Hepatocyte (in vitro differentiated cells): ENCODE results near the gene GHRL. TPM values are rescaled to one million over a fixed set of nuclear protein-coding genes. Genes with fewer than 3 reads are reported as not detected.

Experiments used
- DNase-seq: peaks from one replicate; pipeline ENCODE4 v3.0.0-alpha.2; 2016; ENCODE audit warnings: low spot score
- H2AFZ ChIP-seq: fragments of 200-600 bp; sonication (generic); 2 replicates; pipeline ENCODE4 v1.6.0; 2016; ENCODE audit warnings: antibody characterized with exemption, mild to moderate bottlenecking
- H3K27ac ChIP-seq: fragments of 200-600 bp; sonication (generic); 2 replicates; pipeline ENCODE4 v1.5.1; 2016; ENCODE audit warnings: mild to moderate bottlenecking
- H3K27me3 ChIP-seq: fragments of 200-600 bp; sonication (generic); 2 replicates; pipeline ENCODE4 v1.6.1; 2016
- H3K36me3 ChIP-seq: fragments of 200-600 bp; sonication (generic); replicated peaks from 2 replicates; pipeline ENCODE4 v1.5.1; 2016; ENCODE audit warnings: low read depth; ENCODE audit not compliant: insufficient read depth
- H3K4me1 ChIP-seq: fragments of 200-600 bp; sonication (generic); 2 replicates; pipeline ENCODE4 v1.5.1; 2016; ENCODE audit warnings: mild to moderate bottlenecking, moderate library complexity; ENCODE audit not compliant: insufficient read depth
- H3K4me2 ChIP-seq: fragments of 200-600 bp; sonication (generic); 2 replicates; pipeline ENCODE4 v1.6.0; 2016
- H3K4me3 ChIP-seq: fragments of 200-600 bp; sonication (generic); 2 replicates; pipeline ENCODE4 v1.5.1; 2016; ENCODE audit warnings: mild to moderate bottlenecking
- H3K79me2 ChIP-seq: fragments of 200-600 bp; sonication (generic); 2 replicates; pipeline ENCODE4 v1.6.0; 2017; ENCODE audit warnings: mild to moderate bottlenecking
- H3K9me2 ChIP-seq: fragments of 200-600 bp; sonication (generic); replicated peaks from 2 replicates; pipeline ENCODE4 v1.6.0; 2017; ENCODE audit warnings: mild to moderate bottlenecking; ENCODE audit not compliant: insufficient read depth
- H3K9me3 ChIP-seq: fragments of 200-600 bp; sonication (generic); 2 replicates; pipeline ENCODE4 v1.5.1; 2016; ENCODE audit warnings: low read depth, mild to moderate bottlenecking
- H4K20me1 ChIP-seq: fragments of 200-600 bp; sonication (generic); 2 replicates; pipeline ENCODE4 v1.6.0; 2016; ENCODE audit warnings: mild to moderate bottlenecking; ENCODE audit not compliant: insufficient read depth, poor library complexity, severe bottlenecking
- EZH2 ChIP-seq: fragments of 200-600 bp; sonication (generic); IDR thresholded peaks from 2 replicates; pipeline ENCODE4 v1.6.1; 2016; ENCODE audit warnings: antibody characterized with exemption, mild to moderate bottlenecking, borderline replicate concordance
- EZH2phosphoT487 ChIP-seq: fragments of 200-600 bp; sonication (generic); IDR thresholded peaks from one replicate; pipeline ENCODE4 v1.6.1; 2018; ENCODE audit warnings: antibody characterized with exemption, mild to moderate bottlenecking, low read depth, moderate library complexity; ENCODE audit not compliant: unreplicated experiment, severe bottlenecking
- WGBS: methylation state at CpG from one replicate; pipeline ENCODE4 v1.1.6; 2016; ENCODE audit warnings: low lambda C conversion rate; ENCODE audit errors: missing lambda C conversion rate; 5-methylcytosine and 5-hydroxymethylcytosine counted together
- polyA plus RNA-seq: library from polyadenylated mRNA; unstranded; fragments of >200 nt; fragmentation: Nextera tagmentation; extraction: Ambion mirVana; gene quantifications from 2 replicates; pipeline ENCODE4 v1.2.1, GENCODE V29; 2016
- total RNA-seq: library from RNA; depleted of rRNA; stranded (reverse); fragments of >200 nt; gene quantifications from 2 replicates; pipeline ENCODE4 v1.2.3, GENCODE V29; 2014
- TF ChIP-seq, protein P1 (sequence below): fragments of 200-600 bp; sonication (generic); IDR thresholded peaks from 2 replicates; pipeline ENCODE4 v1.5.1; 2016; ENCODE audit warnings: antibody characterized with exemption, mild to moderate bottlenecking; ENCODE audit not compliant: poor library complexity

The GHRL gene
- total and polyA plus RNA-seq, 2 experiments from 2014 or later = 11.3 to 12.4 TPM

GRCh38 chr3:10253731-10254130, 39.0 kb downstream of the GHRL start:
- Histone ChIP-seq H3K79me2 (peaks cover 92% of the 10 kb centered on the region), H3K9me2 (no peaks in the 10 kb centered on the region), H2AFZ (no peak overlapping the region), H3K36me3 (no peaks in the 10 kb centered on the region), H3K4me1 (peaks cover 9% of the 10 kb centered on the region), H4K20me1 (peaks cover 27% of the 10 kb centered on the region), H3K4me2 (no peak overlapping the region), H3K27ac (no peak overlapping the region), H3K4me3 (no peak overlapping the region), H3K27me3 (no peaks in the 10 kb centered on the region), H3K9me3 (no peaks in the 10 kb centered on the region)
- TF ChIP-seq EZH2phosphoT487 (no peak), EZH2 (no peak)
- TF ChIP-seq, protein P1, sequence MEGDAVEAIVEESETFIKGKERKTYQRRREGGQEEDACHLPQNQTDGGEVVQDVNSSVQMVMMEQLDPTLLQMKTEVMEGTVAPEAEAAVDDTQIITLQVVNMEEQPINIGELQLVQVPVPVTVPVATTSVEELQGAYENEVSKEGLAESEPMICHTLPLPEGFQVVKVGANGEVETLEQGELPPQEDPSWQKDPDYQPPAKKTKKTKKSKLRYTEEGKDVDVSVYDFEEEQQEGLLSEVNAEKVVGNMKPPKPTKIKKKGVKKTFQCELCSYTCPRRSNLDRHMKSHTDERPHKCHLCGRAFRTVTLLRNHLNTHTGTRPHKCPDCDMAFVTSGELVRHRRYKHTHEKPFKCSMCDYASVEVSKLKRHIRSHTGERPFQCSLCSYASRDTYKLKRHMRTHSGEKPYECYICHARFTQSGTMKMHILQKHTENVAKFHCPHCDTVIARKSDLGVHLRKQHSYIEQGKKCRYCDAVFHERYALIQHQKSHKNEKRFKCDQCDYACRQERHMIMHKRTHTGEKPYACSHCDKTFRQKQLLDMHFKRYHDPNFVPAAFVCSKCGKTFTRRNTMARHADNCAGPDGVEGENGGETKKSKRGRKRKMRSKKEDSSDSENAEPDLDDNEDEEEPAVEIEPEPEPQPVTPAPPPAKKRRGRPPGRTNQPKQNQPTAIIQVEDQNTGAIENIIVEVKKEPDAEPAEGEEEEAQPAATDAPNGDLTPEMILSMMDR = no peak
- 76% methylated on average over 3 of the region's 3 CpGs for WGBS
- DNase-seq = no peak

DNA sequence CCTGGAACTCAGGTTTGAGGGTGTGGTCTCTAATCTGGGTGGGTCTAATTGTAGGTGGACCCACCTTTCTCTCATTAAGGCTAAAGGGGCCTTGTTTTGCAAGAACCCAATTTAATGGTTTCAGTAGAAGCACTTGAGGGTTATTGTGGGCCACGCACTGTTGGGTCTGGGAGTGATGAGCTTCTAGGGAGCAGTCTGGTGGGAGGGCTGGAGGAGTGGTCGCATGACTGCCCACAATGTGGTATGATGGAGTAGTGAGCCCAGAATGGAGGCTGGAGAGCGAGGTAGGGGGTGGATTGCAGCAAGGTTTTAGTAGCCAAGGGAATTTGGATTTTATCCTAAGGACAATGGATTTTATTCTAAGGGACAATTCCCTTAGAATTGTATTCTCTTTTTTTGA, 41.7 kb downstream of the GHRL start:
- H3K27me3 ChIP-seq = no peaks in the 10 kb centered on the region
- 94% methylated on average over 3 of the region's 3 CpGs for WGBS
- no peak overlapping the region for H2AFZ ChIP-seq
- no peaks in the 10 kb centered on the region for H3K36me3 ChIP-seq
- peaks cover 9% of the 10 kb centered on the region for H3K4me1 ChIP-seq
- peak overlapping the region; percentile 98 for H3K4me2 ChIP-seq
- H3K9me2 ChIP-seq = no peaks in the 10 kb centered on the region
- peak overlapping the region; percentile 82 for H3K27ac ChIP-seq
- H3K79me2 ChIP-seq = peaks cover 67% of the 10 kb centered on the region
- H3K9me3 ChIP-seq = no peaks in the 10 kb centered on the region
- no peak overlapping the region for H3K4me3 ChIP-seq
- no peak for DNase-seq
- H4K20me1 ChIP-seq = peaks cover 20% of the 10 kb centered on the region
- TF ChIP-seq EZH2 (no peak), EZH2phosphoT487 (no peak)
- TF ChIP-seq, protein P1 = no peak

GRCh38 chr3:10249833-10250232, 42.9 kb downstream of the GHRL start:
- Histone ChIP-seq H3K27me3 (no peaks in the 10 kb centered on the region), H3K36me3 (no peaks in the 10 kb centered on the region), H3K79me2 (peaks cover 56% of the 10 kb centered on the region), H2AFZ (no peak overlapping the region), H3K4me3 (peak overlapping the region; percentile 71), H3K4me1 (peaks cover 9% of the 10 kb centered on the region), H4K20me1 (peaks cover 16% of the 10 kb centered on the region), H3K4me2 (peak overlapping the region; percentile 98), H3K27ac (peak overlapping the region; percentile 82), H3K9me2 (no peaks in the 10 kb centered on the region), H3K9me3 (no peaks in the 10 kb centered on the region)
- TF ChIP-seq EZH2phosphoT487 = no peak
- no peak for DNase-seq
- 15% methylated on average over 3 of the region's 3 CpGs for WGBS

GRCh38 chr3:10248984-10249748, 43.6 kb downstream of the GHRL start:
- Histone ChIP-seq H3K9me3 (no peaks in the 10 kb centered on the region), H3K4me3 (peak overlapping the region; percentile 71), H4K20me1 (peaks cover 13% of the 10 kb centered on the region), H3K27ac (peak overlapping the region; percentile 82), H2AFZ (peak overlapping the region; percentile 86), H3K79me2 (peaks cover 49% of the 10 kb centered on the region), H3K4me2 (peak overlapping the region; percentile 98), H3K9me2 (no peaks in the 10 kb centered on the region), H3K27me3 (no peaks in the 10 kb centered on the region), H3K36me3 (no peaks in the 10 kb centered on the region), H3K4me1 (peaks cover 9% of the 10 kb centered on the region)
- 4% methylated on average over 32 of the region's 32 CpGs for WGBS
- DNase-seq = peak; percentile 52
- TF ChIP-seq EZH2 (no peak), EZH2phosphoT487 (no peak)
- TF ChIP-seq, protein P1 = no peak
